Measurements from ENCODE around the gene GPR32.
"Not testable (repeated sequence)": the region's sequence is repeated elsewhere in the genome, so short reads cannot be mapped to it uniquely, and the experiment has no call there.

The GPR32 gene

DNA sequence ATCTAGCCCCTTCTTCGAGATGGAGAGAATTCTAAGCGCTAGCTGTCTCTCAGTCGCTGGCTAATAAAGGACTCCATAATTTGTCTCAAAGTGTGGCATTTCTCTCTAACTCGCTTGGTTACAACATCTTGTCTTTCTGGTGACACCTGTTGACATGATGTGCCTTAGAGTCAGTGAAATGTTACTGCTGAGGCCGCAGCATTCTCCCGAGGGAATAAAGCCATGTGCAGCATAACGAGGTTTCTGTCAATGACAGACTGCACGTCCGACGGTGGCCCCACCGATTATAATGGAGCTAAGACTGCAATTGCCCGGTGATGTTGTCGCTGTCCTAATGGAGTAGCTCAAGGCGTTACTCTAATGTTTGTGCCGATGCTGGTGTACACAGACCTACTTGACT is 20.3 kb upstream of the GPR32 start:
- DNase-seq, result no peak

DNA sequence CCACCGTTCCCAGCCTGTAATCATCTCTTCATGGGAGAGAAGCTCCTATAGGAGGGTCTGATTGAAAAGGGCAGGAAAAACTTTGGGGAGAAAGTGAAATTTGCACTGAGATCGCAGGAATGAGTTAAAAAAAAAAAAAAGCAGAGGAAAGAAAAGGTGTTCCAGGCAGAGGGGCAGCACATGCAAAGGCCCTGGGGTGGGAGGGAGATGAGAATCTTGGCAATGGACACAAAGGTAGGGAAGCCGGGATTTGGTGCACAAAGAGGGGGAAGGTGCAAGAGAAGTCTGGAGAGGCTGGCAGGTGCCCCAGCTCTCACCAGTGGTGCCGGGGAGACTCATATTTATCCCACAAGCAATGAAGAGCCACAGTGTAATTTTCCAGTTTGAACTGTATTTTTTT is 16.4 kb upstream of the GPR32 start:
- DNase-seq, result no peak

DNA sequence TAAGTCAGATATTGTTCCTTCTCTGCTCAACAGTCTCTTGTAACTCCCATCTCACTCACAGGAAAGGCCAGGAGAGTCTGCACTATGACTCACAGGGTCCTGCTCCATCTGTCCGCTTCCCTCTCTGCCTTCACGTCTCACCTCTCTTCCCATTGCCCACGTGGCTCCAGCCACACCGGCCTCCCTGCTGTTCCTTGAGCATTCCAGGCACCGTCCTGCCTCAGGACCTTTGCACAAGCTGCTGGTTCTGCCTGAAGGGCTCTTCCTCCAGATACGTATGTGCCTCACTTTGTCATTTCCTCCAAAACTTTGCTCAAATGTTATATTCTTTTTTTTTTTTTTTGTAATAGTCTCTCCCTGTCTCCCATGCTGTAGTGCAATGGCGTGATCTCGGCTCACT is 14.0 kb upstream of the GPR32 start:
- DNase-seq, result not testable (repeated sequence)

DNA sequence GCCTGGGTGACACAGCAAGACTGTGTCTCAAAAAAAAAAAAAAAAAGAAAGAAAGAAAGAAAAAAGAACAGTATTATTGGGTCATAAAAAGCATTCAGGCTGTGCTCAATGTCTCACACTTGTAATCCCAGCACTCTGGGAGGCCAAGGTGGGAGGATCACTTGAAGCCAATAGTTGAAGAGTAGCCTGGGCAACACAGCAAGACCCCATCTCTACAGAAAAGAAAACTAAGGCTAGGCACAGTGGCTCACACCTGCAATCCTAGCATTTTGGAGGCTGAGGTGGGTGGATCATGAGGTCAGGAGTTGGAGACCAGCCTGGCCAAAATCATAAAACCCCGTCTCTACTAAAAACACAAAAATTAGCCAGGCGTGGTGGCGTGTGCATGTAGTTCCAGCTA is 12.6 kb upstream of the GPR32 start:
- DNase-seq, result not testable (repeated sequence)

DNA sequence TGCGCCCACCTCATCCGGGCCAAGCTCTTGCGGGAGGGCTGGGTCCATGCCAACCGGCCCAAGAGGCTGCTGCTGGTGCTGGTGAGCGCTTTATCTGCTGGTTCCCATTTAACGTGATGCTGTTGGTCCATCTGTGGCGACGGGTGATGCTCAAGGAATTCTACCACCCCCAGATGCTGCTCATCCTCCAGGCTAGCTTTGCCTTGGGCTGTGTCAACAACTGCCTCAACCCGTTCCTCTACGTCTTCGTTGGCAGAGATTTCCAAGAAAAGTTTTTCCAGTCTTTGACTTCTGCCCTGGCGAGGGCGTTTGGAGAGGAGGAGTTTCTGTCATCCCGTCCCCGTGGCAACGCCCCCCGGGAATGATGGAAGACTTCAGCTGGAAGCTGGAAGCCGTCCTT is 11.2 kb upstream of the GPR32 start:
- not testable (repeated sequence) for DNase-seq

DNA sequence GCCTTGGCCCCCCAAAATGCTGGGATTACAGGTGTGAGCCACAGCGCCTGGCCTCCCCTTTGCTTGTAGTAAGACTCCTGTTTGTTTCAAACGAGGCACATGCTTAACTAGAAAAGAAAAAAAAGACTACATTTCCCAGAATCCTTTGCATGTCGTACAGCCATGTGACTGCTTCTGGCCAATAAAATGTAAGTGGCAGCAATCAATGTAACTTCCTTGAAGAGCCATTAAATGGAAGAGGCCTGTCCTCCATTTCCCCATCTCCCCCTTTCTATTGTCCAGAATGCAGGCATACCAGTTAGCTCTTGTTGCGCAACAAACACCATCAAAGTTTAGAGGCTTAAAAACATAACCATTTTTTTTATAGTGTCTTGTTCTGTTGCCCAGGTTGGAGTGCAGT is 10.4 kb upstream of the GPR32 start:
- DNase-seq, result peak; percentile 7 to 19

DNA sequence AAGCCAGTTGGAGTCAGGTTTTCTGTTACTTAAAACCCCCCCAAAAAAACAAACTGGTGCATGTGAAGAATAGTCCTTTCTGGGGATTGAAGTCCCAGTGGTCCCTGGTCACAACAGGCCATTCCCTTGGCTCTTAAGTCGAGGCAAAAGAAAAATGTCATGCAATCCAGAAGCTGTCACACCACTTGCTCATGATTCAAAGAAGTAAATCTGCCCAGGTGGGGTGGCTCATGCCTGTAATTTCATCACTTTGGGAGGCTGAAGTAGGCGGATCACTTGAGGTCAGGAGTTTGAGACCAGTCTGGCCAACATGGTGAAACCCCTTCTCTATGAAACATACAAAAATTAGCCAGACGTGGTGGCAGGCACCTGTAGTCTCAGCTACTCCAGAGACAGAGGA is 8.8 kb upstream of the GPR32 start:
- not testable (repeated sequence) for DNase-seq

DNA sequence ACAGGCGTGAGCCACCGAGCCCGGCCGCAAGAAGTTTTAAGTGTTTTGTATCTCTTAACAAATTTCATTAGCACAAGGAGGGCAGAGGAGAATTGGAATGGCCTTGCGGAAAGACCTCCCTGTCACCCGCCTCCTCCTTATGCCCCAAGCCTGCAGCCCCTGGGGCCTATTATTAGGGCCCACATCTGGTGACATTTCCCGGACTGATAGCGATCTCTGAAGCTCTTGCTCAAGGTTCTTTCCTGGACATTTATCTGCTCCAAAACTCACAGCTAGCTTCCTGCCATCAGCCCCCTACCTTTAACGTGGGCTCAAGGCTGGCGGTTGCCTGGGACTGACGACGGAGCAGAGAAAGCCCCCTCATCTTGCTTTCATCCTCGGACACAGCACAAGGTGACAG is 6.7 kb upstream of the GPR32 start:
- not testable (repeated sequence) for DNase-seq

DNA sequence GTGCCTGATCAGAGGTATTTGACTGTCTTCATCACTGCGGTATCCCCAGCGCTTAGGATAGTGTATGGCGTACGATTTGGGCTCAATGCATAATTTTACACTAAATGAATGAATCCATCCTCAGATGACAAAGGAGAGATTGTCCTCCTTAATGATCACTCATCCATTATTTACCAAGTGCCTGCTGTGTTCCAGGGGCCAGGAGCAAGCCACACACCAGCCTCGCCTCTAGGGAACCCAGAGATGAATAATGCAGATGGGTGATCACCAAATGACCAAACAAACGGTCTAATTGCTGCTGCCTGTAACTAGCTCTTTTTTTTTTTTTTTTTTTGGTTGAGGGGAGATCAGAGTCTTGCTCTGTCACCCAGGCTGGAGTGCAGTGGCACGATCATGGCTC is 5.9 kb upstream of the GPR32 start:
- no peak for DNase-seq

DNA sequence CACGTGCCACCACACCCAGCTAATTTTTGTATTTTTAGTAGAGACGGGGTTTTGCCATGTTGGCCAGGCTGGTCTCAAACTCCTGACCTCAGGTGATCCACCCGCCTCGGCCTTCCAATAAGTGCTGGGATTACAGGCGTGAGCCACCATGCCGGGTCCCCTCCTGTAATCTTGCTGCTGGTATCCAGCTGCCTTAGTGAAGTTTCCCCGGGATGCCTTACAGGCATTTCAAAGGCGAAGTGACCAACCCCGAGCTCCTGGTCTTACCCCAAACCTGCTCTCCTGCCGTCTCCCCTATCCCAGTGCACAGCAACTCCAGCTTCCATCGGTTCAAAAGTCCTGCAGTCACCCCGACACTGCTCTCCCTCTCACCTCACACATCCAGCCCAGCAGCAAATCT is 3.5 kb upstream of the GPR32 start:
- not testable (repeated sequence) for DNase-seq

DNA sequence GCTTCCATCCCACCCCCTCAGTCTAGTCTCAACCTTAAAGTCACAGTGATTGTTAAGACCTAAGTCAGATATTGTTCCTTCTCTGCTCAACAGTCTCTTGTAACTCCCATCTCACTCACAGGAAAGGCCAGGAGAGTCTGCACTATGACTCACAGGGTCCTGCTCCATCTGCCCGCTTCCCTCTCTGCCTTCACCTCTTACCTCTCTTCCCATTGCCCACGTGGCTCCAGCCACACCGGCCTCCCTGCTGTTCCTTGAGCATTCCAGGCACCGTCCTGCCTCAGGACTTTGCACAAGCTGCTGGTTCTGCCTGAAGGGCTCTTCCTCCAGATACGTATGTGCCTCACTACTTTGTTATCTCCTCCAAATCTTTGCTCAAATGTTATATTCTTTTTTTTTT is 3.0 kb upstream of the GPR32 start:
- not testable (repeated sequence) for DNase-seq

DNA sequence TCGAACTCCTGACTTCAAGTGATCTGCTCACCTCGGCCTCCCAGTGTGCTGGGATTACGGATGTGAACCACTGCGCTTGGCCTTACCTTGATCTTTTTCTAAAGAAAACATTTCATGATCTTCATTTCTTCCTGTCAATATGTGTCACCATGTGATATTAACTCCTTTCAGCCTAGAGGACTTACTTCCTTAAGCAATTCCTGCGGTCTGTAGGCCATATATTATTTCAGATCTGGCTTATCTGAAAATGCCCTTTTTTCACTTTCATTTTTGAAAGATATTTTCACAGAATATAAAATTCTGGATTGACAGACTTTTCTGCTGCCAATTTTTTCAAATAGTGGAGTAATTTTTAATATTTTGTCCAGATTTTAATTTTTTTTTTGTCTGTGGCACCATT is 2.0 kb upstream of the GPR32 start:
- DNase-seq, result no peak

DNA sequence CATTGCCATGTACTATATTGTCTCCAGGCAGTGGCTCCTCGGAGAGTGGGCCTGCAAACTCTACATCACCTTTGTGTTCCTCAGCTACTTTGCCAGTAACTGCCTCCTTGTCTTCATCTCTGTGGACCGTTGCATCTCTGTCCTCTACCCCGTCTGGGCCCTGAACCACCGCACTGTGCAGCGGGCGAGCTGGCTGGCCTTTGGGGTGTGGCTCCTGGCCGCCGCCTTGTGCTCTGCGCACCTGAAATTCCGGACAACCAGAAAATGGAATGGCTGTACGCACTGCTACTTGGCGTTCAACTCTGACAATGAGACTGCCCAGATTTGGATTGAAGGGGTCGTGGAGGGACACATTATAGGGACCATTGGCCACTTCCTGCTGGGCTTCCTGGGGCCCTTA is 624 bp downstream of the GPR32 start:
- no peak for DNase-seq

DNA sequence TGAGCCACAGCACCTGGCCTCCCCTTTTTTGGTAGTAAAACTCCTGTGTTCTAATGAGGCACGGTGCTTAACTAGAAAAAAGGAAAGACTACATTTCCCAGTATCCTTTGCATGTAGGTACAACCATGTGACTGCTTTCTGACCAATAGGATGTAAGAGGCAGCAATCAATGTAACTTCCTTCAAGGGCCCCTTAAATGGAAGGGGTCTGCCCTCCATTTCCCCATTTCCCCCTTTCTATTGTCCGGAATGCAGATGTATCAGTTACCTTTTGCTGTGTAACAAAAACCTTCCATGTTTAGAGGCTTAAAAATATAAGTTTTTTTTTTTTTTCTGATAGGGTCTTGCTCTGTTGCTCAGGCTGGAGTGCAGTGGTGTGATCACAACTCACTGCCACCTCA is 2.2 kb downstream of the GPR32 start:
- peak in 1 of 2 experiments; percentile 16 for DNase-seq

DNA sequence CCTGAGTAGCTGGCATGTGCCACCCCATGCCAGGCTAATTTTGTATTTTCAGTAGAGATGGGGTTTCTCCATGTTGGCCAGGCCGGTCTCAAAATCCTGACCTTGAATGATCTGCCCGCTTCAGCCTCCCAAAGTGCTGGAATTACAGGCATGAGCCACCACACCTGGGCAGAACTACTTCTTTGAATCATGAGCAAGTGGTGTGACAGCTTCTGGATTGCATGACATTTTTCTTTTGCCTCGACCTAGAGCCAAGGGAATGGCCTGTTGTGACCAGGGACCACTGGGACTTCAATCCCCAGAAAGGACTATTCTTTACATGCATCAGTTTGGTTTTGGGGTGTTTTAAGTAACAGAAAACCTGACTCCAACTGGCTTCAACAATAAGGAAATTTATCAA is 2.6 kb downstream of the GPR32 start:
- not testable (repeated sequence) for DNase-seq

DNA sequence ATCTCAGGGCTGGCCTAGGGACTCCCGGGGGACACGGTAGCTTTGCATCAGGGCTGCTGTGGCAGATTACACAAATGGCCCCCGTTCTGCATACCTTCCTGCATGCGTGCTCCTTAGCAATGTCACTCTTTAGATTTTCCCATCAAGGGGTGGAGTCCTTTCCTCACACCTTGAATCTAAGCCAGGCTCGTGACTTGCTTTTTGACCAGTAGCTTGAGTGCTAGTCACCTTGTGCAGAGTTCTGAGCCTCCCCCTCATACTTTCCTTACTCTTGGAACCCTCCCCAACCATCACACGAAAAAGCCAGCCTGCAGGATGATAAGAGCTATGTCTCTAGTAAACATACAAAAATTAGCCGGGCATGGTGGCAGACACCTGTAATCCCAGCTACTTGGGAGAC is 3.2 kb downstream of the GPR32 start:
- DNase-seq, result not testable (repeated sequence)

DNA sequence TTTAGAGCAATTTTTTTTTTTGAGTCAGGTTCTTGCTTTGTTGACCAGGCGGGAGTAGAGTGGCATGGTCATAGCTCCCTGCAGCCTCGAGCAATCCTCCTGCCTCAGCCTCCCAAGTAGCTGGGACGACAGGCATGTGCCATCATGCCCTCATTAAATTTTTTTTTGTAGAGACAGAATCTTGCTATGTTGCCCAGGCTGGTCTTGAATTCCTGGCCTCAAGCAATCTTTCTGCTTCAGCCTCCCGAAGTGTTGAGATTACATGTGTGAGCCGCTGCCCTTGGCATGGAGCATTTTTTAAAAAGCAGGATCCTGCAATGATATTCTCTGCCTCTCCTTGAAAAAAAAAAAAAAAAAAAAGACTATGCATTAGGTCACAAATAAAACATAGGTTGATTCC is 5.9 kb downstream of the GPR32 start:
- no peak for DNase-seq

DNA sequence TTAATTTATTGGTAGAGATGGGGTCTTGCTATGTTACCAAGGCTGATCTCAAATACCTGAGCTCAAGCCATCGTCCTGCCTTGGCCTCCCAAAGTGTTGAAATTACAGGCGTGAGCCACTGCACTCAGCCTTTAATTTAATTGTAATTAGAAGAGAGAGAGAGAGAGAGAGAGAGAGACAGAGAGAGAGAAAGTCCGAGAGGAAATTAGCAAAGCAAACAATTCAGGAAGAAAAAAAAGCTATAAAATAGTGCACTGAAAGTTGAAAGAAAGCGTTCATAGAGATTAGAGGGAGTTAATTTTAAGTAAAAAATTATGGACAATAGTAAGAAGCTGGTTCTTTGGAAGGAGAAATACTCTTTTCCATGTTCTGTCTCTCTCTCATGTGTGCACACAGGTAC is 7.0 kb downstream of the GPR32 start:
- DNase-seq, result no peak

DNA sequence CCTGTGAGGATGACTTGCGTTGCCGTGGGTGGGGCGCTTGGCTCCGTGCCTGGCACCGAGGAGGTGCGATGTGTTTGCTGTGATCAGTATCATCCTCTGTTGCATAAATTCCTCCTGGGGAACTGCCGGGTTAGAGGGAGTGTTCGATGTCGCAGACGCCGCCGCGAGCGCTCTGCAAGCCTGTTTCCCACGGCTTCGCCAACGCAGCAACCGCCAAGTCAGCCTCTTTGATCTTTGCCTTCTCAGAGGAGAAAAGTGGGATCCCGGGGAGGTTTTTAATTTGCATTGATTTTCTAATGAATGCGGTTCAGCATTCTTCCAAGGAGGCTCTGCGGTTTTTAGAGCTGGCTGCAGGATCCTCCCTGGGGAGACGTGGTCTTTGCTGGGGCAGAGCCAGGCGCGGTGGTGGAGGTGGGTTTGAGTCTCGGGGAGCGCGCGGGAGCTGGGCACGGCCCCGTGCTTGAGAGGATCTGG is 7.6 kb downstream of the GPR32 start:
- no peak for DNase-seq

DNA sequence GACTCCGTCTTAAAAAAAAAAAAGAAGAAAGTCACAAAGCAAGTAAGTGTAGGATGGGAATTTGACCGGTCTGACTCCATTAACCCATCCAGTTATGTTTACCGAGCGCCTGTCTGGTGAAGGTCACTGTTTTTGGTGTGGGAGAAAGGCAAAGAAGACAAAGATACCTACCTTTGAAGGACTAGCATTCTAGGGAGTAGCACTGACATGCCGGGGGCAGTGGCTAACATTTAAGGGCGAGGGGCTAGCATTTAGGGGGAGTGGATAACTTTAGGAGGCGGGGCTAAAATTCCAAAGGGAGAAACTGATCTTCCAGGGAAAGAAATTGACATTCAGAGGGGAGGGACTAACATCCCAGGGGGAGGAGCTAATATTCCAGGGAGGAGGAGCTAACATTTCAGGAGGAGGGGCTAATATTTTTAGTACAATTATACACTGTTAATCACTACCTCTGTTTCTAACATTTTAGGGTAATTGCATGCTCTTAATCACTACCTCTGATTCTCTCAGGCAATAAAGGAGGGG is 8.7 kb downstream of the GPR32 start:
- DNase-seq, result no peak

DNA sequence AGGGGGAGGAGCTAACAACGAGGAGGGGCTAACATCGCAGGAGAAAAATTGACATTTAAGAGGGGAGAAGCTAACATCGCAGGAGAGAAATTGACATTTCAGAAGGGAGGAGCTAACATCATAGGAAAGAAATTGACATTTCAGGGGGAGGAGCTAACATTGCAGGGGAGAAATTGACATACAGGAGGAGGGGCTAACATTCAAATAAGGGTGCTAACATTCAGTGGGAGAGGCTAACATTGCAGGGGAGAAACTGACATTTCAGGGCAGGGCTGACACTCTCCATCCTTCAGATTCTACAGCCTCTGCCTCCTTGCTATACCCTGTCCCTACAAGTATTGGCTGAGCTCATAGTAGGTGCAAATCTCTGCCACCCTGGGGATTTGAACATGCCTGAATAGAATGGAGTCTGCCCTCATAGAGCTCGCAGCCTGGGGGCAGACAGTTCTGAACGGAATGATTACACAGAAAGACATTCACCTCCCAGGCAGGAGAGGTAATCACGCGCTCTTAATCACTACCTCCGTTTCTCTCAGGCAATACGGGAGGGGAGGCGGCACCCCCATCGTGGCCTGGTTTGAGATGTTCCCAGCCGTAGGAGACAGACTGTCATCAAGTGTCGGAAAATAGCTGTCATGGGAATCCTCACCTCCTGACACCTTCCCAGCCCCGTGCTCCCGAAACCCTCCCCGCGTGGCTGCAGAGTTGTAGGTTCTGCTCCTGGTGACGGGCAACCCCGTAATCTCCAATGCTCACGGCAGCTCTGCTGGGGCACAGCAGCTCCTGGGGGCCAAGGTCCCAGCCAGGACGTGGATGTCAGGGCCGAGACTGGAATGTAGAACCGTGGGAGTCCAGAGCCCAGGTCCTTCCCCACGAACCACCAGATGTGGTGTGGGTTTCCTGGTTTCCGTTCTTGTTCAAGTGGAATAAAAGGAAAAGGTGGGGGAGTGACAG is 9.5 kb downstream of the GPR32 start:
- no peak for DNase-seq

DNA sequence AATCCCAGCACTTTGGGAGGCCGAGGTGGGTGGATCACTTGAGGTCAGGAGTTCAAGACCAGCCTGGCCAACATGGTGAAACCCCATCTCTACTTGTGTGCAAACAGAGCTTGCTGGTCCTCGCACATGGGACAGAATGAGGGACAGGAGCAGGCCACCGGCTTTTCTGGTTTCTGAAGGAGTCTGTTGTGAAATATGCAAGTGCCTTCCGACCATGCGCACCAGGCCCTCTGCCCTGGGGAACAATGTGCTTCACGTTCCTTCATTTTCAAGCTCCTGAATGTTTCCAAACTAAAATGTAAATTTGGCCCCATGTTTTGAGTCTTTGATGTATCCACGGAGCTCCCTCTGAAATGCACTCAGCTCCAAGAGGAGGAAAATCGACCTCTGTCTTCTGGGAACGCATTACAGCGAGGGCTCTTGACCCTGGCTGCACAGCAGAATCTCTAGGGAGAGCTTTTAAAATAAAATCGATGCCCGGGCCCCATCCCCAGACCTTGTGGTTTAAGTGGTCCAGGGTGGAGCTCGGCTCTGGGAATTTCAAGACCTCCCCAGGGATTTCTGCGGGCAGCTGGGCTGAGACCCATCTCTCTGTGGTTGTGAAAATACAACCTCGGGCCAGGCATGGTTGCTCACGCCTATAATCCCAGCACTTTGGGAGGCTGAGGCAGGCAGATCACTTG is 10.6 kb downstream of the GPR32 start:
- DNase-seq, result no peak

DNA sequence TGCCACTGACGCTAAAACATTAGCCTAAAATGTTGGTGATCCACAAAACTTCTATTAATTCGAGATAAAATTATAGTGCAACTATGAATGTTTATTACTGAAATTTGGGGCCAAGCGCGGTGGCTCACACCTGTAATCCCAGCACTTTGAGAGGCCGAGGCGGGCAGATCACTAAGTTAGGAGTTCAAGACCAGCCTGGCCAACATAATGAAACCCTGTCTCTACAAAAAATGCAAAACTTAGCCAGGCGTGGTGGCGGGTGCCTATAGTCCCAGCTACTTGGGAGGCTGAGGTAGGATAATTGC is 13.5 kb downstream of the GPR32 start:
- DNase-seq, result not testable (repeated sequence)

DNA sequence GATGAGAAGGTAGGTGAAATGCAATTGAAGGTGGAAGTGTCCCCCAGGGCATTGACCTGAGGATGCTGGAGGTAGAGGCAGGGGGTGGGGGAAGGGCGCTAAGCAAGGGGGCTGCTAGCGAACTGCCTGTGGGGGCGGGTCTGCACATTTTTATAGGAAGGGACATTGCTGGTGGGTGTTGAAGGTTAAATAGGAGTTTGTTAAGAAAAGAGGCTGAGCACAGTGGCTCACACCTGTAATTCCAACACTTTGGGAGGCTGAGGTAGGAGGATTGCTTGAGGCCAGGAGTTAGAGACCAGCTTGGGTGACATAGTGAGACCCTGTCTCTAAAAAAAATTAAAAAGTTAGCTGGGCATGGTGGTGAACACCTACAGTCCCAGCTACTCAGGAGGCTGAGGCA is 14.4 kb downstream of the GPR32 start:
- DNase-seq, result no peak
